Activated naive CD4-positive, alpha-beta T cell treated with anti-CD3 and anti-CD28 coated beads, Interleukin-2, amount 10 ng/mL, durations not matched to agents 7 days and 5 days (primary cell): ENCODE results near the gene ARHGAP27.
"Not testable (repeated sequence)": the region's sequence is repeated elsewhere in the genome, so short reads cannot be mapped to it uniquely, and the experiment has no call there.

Experiments
- CTCF ChIA-PET: fragments of 350-600 bp; sonication (Branson Sonifier 250); formaldehyde crosslinking; loops from one replicate; lab custom pipeline; 2021; ENCODE audit warnings: antibody characterized with exemption; lab: Charles Lee
- DNase-seq: peaks from one replicate; pipeline ENCODE4 v3.0.0-alpha.2; 2020
- H3K27ac Mint-ChIP-seq: one replicate; pipeline ENCODE4 v1.8.0; 2021; ENCODE audit warnings: mild to moderate bottlenecking, moderate library complexity, mixed read lengths
- H3K27me3 Mint-ChIP-seq: one replicate; pipeline ENCODE4 v1.8.0; 2021; ENCODE audit warnings: mild to moderate bottlenecking, mixed read lengths
- H3K36me3 Mint-ChIP-seq: one replicate; pipeline ENCODE4 v1.8.0; 2021; ENCODE audit warnings: mixed read lengths
- H3K4me1 Mint-ChIP-seq: one replicate; pipeline ENCODE4 v1.8.0; 2021; ENCODE audit warnings: mixed read lengths
- H3K4me3 Mint-ChIP-seq: one replicate; pipeline ENCODE4 v1.8.0; 2021; ENCODE audit warnings: mild to moderate bottlenecking, moderate library complexity, mixed read lengths
- H3K9me3 Mint-ChIP-seq: one replicate; pipeline ENCODE4 v1.8.0; 2021; ENCODE audit warnings: mixed read lengths

ARHGAP27 gene

GRCh38 chr17:45440839-45441515 lies 8.3 kb upstream of the ARHGAP27 start:
- not testable (repeated sequence) for H3K9me3 Mint-ChIP-seq, H3K27ac Mint-ChIP-seq, H3K27me3 Mint-ChIP-seq, H3K4me3 Mint-ChIP-seq
- peak; percentile 48 for DNase-seq
- H3K36me3 Mint-ChIP-seq = peaks cover 15% of the 10 kb centered on the region
- CTCF ChIA-PET = interaction anchor here (1.1 to 2.3 kb wide), 2 partner anchors 10 to 12 kb away, joined by 4 to 6 read pairs; no protein-coding TSS in a partner anchor
- H3K4me1 Mint-ChIP-seq = peaks cover 37% of the 10 kb centered on the region

- H3K4me1 Mint-ChIP-seq = peaks cover 32% of the 10 kb centered on the region
- H3K36me3 Mint-ChIP-seq = peaks cover 12% of the 10 kb centered on the region
- H3K27ac Mint-ChIP-seq = no peak overlapping the region
- CTCF ChIA-PET = interaction anchor here (1.1 to 2.3 kb wide), 2 partner anchors 9 to 11 kb away, joined by 4 to 6 read pairs; no protein-coding TSS in a partner anchor
- H3K27me3 Mint-ChIP-seq = no peaks in the 10 kb centered on the region
- H3K9me3 Mint-ChIP-seq = no peaks in the 10 kb centered on the region
- no peak for DNase-seq
- no peak overlapping the region for H3K4me3 Mint-ChIP-seq
These were observed 7.6 kb upstream of the ARHGAP27 start for GRCh38 chr17:45440161-45440778.

GRCh38 chr17:45438931-45439610 lies 6.4 kb upstream of the ARHGAP27 start:
- Mint-ChIP-seq H3K9me3 (no peaks in the 10 kb centered on the region), H3K4me3 (no peak overlapping the region), H3K27ac (no peak overlapping the region), H3K4me1 (peaks cover 22% of the 10 kb centered on the region), H3K27me3 (no peaks in the 10 kb centered on the region), H3K36me3 (peaks cover 8% of the 10 kb centered on the region)
- CTCF ChIA-PET = no interaction called here
- DNase-seq = no peak

GRCh38 chr17:45437465-45438283 lies 5.0 kb upstream of the ARHGAP27 start:
- H3K27ac Mint-ChIP-seq = no peak overlapping the region
- H3K4me3 Mint-ChIP-seq = no peak overlapping the region
- H3K36me3 Mint-ChIP-seq = peaks cover 8% of the 10 kb centered on the region
- no peaks in the 10 kb centered on the region for H3K9me3 Mint-ChIP-seq
- peaks cover 25% of the 10 kb centered on the region for H3K4me1 Mint-ChIP-seq
- CTCF ChIA-PET = no interaction called here
- H3K27me3 Mint-ChIP-seq = no peaks in the 10 kb centered on the region
- DNase-seq = no peak

GRCh38 chr17:45436625-45437464 lies 4.2 kb upstream of the ARHGAP27 start:
- Mint-ChIP-seq H3K4me1 (peaks cover 25% of the 10 kb centered on the region), H3K4me3 (no peak overlapping the region), H3K9me3 (no peaks in the 10 kb centered on the region), H3K27ac (no peak overlapping the region), H3K27me3 (no peaks in the 10 kb centered on the region), H3K36me3 (peaks cover 8% of the 10 kb centered on the region)
- no peak for DNase-seq
- CTCF ChIA-PET = no interaction called here

GRCh38 chr17:45436161-45436560 lies 3.5 kb upstream of the ARHGAP27 start:
- no peak overlapping the region for H3K4me3 Mint-ChIP-seq
- peaks cover 5% of the 10 kb centered on the region for H3K27me3 Mint-ChIP-seq
- CTCF ChIA-PET = no interaction called here
- no peak overlapping the region for H3K27ac Mint-ChIP-seq
- H3K4me1 Mint-ChIP-seq = peaks cover 23% of the 10 kb centered on the region
- H3K36me3 Mint-ChIP-seq = peaks cover 5% of the 10 kb centered on the region
- H3K9me3 Mint-ChIP-seq = no peaks in the 10 kb centered on the region
- DNase-seq = no peak

- peaks cover 6% of the 10 kb centered on the region for H3K36me3 Mint-ChIP-seq
- peaks cover 12% of the 10 kb centered on the region for H3K27me3 Mint-ChIP-seq
- no peaks in the 10 kb centered on the region for H3K9me3 Mint-ChIP-seq
- no peak overlapping the region for H3K4me3 Mint-ChIP-seq
- DNase-seq = no peak
- H3K4me1 Mint-ChIP-seq = peaks cover 23% of the 10 kb centered on the region
- no peak overlapping the region for H3K27ac Mint-ChIP-seq
- CTCF ChIA-PET = no interaction called here
These were observed 2.8 kb upstream of the ARHGAP27 start for GRCh38 chr17:45435481-45435880.

- Mint-ChIP-seq H3K4me1 (peaks cover 28% of the 10 kb centered on the region), H3K9me3 (no peaks in the 10 kb centered on the region), H3K27me3 (peaks cover 21% of the 10 kb centered on the region), H3K36me3 (peaks cover 6% of the 10 kb centered on the region), H3K4me3 (peak overlapping the region; percentile 68), H3K27ac (peak overlapping the region; percentile 33)
- no peak for DNase-seq
- CTCF ChIA-PET = no interaction called here
These were observed 477 bp upstream of the ARHGAP27 start for GRCh38 chr17:45433159-45433535.

GRCh38 chr17:45431531-45432404 lies 902 bp downstream of the ARHGAP27 start:
- Mint-ChIP-seq H3K9me3 (no peaks in the 10 kb centered on the region), H3K36me3 (peaks cover 4% of the 10 kb centered on the region), H3K27me3 (peaks cover 29% of the 10 kb centered on the region), H3K4me3 (peak overlapping the region; percentile 79), H3K4me1 (peaks cover 32% of the 10 kb centered on the region), H3K27ac (no peak overlapping the region)
- peak; percentile 91 for DNase-seq
- CTCF ChIA-PET = interaction anchor here (1.5 kb wide), 1 partner anchor 9 kb away, joined by 4 read pairs; no protein-coding TSS in a partner anchor

- peak; percentile 69 for DNase-seq
These were observed 1.7 kb downstream of the ARHGAP27 start for GRCh38 chr17:45430738-45431530.

GRCh38 chr17:45430006-45430737 lies 2.5 kb downstream of the ARHGAP27 start:
- no peak for DNase-seq
- Mint-ChIP-seq H3K4me1 (peaks cover 32% of the 10 kb centered on the region), H3K36me3 (peaks cover 4% of the 10 kb centered on the region), H3K9me3 (no peaks in the 10 kb centered on the region), H3K27me3 (peaks cover 37% of the 10 kb centered on the region), H3K27ac (no peak overlapping the region), H3K4me3 (peak overlapping the region; percentile 79)
- CTCF ChIA-PET = no interaction called here

More at GRCh38 chr17:45430738-45431530, 1.7 kb downstream of the ARHGAP27 start:
- Mint-ChIP-seq H3K4me3 (peak overlapping the region; percentile 79), H3K4me1 (peaks cover 32% of the 10 kb centered on the region), H3K27ac (peak overlapping the region; percentile 45), H3K36me3 (peaks cover 4% of the 10 kb centered on the region), H3K27me3 (peaks cover 37% of the 10 kb centered on the region), H3K9me3 (no peaks in the 10 kb centered on the region)
- CTCF ChIA-PET = interaction anchor here (1.5 kb wide), 1 partner anchor 10 kb away, joined by 4 read pairs; no protein-coding TSS in a partner anchor
